Lower lobe of right lung (tissue), 2 donors: ENCODE data around the gene VIP. TPM values are rescaled to one million over a fixed set of nuclear protein-coding genes. Genes with fewer than 3 reads are reported as not detected.

Experiments used
- ATAC-seq, 2 donors: fragments of 200-7000 bp; cut with Tn5 transposase; one replicate each; pipeline ENCODE4 v1.9.1; 2020 to 2022; ENCODE audit warnings: mild to moderate bottlenecking in 2 of 2, moderate library complexity in 2 of 2
- DNase-seq: peaks from one replicate; pipeline ENCODE4 v3.0.0-alpha.2; 2020
- H3K27ac ChIP-seq: fragments of 200-600 bp; one replicate; pipeline ENCODE4 v1.8.0; 2022
- H3K27me3 ChIP-seq: fragments of 200-600 bp; one replicate; pipeline ENCODE4 v1.8.0; 2022; ENCODE audit warnings: low read depth
- H3K36me3 ChIP-seq: fragments of 200-600 bp; one replicate; pipeline ENCODE4 v1.8.0; 2022; ENCODE audit warnings: mild to moderate bottlenecking
- H3K4me1 ChIP-seq: fragments of 200-600 bp; one replicate; pipeline ENCODE4 v1.8.0; 2022
- H3K4me3 ChIP-seq: fragments of 200-600 bp; one replicate; pipeline ENCODE4 v1.8.0; 2022; ENCODE audit warnings: mild to moderate bottlenecking
- H3K9me3 ChIP-seq: fragments of 200-600 bp; one replicate; pipeline ENCODE4 v1.8.0; 2022
- CTCF ChIP-seq: fragments of 200-600 bp; IDR thresholded peaks from one replicate; pipeline ENCODE4 v1.8.0; 2022; ENCODE audit warnings: antibody characterized with exemption, mild to moderate bottlenecking
- intact Hi-C: fragments of 100-400 bp; cut with DNase I; formaldehyde crosslinking; loops from one replicate; pipeline ENCODE4 v1.11.0; 2022
- total RNA-seq: library from RNA; stranded (reverse); fragmentation: NEBNext Ultra II Directional; extraction: Animal tissue kit (Norgen Biotek cat#: 25700); gene quantifications from one replicate; pipeline ENCODE4 v1.2.1, GENCODE V29; 2021
- donor health status: DM: no; HTN: yes; CAD: no; lungs with severe emphysema.

VIP gene
- total RNA-seq, 1 donor from 2014 or later: 1.5 TPM

- intact Hi-C loops: no loop called here
- Histone ChIP-seq H3K27ac (no peak overlapping the region), H3K4me3 (no peak overlapping the region), H3K9me3 (no peaks in the 10 kb centered on the region), H3K4me1 (no peaks in the 10 kb centered on the region), H3K36me3 (no peaks in the 10 kb centered on the region), H3K27me3 (no peaks in the 10 kb centered on the region)
- no peak for TF ChIP-seq CTCF
- ATAC-seq: no peak
- no peak for DNase-seq
These were observed 14.7 kb downstream of the VIP start for GRCh38 chr6:152765331-152765730.

DNA sequence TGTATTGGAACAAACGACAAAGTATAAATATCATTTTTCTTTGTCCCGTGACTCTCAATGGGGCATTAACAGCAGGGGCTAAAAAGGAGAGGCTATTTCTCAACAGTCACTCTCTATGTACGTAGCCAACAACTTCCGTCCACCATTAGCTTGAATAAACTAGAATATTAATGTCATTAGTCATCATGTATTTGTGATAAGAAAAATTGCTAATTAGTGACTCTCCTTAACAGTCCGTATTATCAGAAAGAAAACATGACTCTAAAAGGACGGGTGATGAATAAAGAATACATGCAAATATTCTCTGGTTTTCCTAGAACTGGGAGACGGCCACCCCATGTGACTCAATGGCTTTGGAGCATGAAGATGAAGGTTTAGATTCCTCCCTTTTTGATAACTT lies 18.6 kb downstream of the VIP start:
- Histone ChIP-seq H3K27me3 (no peaks in the 10 kb centered on the region), H3K27ac (no peak overlapping the region), H3K4me1 (no peaks in the 10 kb centered on the region), H3K9me3 (no peaks in the 10 kb centered on the region), H3K36me3 (no peaks in the 10 kb centered on the region), H3K4me3 (no peak overlapping the region)
- TF ChIP-seq CTCF: no peak
- intact Hi-C loops: no loop called here
- ATAC-seq (no peak), DNase-seq (no peak)

- no peak for DNase-seq
These were observed 19.4 kb downstream of the VIP start for GRCh38 chr6:152769993-152770392.

GRCh38 chr6:152771061-152771687 lies 20.6 kb downstream of the VIP start:
- Histone ChIP-seq H3K36me3 (no peaks in the 10 kb centered on the region), H3K27ac (no peak overlapping the region), H3K4me1 (no peaks in the 10 kb centered on the region), H3K27me3 (no peaks in the 10 kb centered on the region), H3K9me3 (no peaks in the 10 kb centered on the region), H3K4me3 (no peak overlapping the region)
- ATAC-seq (no peak), DNase-seq (no peak)
- intact Hi-C loops: no loop called here
- TF ChIP-seq CTCF: no peak

More at GRCh38 chr6:152769993-152770392, 19.4 kb downstream of the VIP start:
- Histone ChIP-seq H3K27ac (no peak overlapping the region), H3K4me1 (no peaks in the 10 kb centered on the region), H3K9me3 (no peaks in the 10 kb centered on the region), H3K27me3 (no peaks in the 10 kb centered on the region), H3K4me3 (no peak overlapping the region), H3K36me3 (no peaks in the 10 kb centered on the region)
- no peak for TF ChIP-seq CTCF
- ATAC-seq: no peak
- intact Hi-C loops: no loop called here

- Histone ChIP-seq H3K27me3 (no peaks in the 10 kb centered on the region), H3K36me3 (no peaks in the 10 kb centered on the region), H3K4me1 (no peaks in the 10 kb centered on the region), H3K27ac (no peak overlapping the region), H3K9me3 (no peaks in the 10 kb centered on the region), H3K4me3 (no peak overlapping the region)
- no peak for DNase-seq
- intact Hi-C loops: no loop called here
- no peak for ATAC-seq
- no peak for TF ChIP-seq CTCF
These were observed 24.8 kb downstream of the VIP start for GRCh38 chr6:152775428-152775827.

DNA sequence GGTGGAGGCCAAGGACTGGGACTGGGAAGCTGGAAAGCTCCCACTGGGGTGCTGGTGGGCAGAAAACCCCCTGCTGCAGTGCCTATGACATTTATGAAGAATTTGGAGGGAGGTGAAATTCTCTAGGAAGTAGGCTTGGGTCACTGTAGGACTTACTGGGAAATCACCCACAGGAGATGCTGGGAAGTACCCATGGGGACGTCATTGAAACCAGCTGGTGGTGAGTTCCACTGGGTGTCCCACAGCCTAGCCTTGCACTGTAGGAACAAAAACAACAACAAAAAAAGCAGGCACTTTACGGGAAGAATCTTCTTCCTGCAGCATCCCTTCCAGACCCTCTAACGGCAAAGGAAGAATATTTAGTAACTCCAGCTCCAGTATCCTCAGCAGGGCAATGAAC lies 26.2 kb downstream of the VIP start:
- Histone ChIP-seq H3K27me3 (no peaks in the 10 kb centered on the region), H3K9me3 (no peaks in the 10 kb centered on the region), H3K27ac (no peak overlapping the region), H3K4me1 (no peaks in the 10 kb centered on the region), H3K4me3 (no peak overlapping the region), H3K36me3 (no peaks in the 10 kb centered on the region)
- ATAC-seq (no peak), DNase-seq (no peak)
- intact Hi-C loops: no loop called here
- TF ChIP-seq CTCF: no peak
